GM23248 (cell line): ENCODE measurements around the gene RAB3B.

Experiments used
- EZH2 ChIP-seq: fragments of 200-600 bp; sonication (generic); IDR thresholded peaks from 2 replicates; pipeline ENCODE4 v1.6.1; 2018; ENCODE audit warnings: antibody characterized with exemption, mild to moderate bottlenecking; ENCODE audit not compliant: insufficient read depth, poor library complexity, severe bottlenecking
- EZH2phosphoT487 ChIP-seq: fragments of 200-600 bp; sonication (generic); IDR thresholded peaks from 2 replicates; pipeline ENCODE4 v1.6.1; 2018; ENCODE audit warnings: antibody characterized with exemption, moderate library complexity, mild to moderate bottlenecking, low read depth; ENCODE audit not compliant: insufficient read depth

GRCh38 chr1:51926171-51926812 is 64.2 kb downstream of the RAB3B start:
- TF ChIP-seq EZH2 (no peak), EZH2phosphoT487 (no peak)
